ENCODE data around the gene NUP205.

- TF ChIP-seq CTCF (IDR thresholded peaks at IDR 0.05; ENCODE audit: poor library complexity) (no peak), EZH2 (IDR thresholded peaks at IDR 0.05; ENCODE audit: borderline replicate concordance) (no peak), EZH2phosphoT487 (IDR thresholded peaks at IDR 0.05; ENCODE audit: low read depth, severe bottlenecking, unreplicated experiment) (no peak)
Measured at GRCh38 chr7:135658564-135658963, 100.8 kb downstream of the NUP205 start.

All from hepatocyte (in vitro differentiated cells).